ENCODE measurements around the gene CRIM1.

Gene CRIM1

GRCh38 chr2:36564377-36564930, 208.9 kb downstream of the CRIM1 start:
- DNase-seq: no peak

DNA sequence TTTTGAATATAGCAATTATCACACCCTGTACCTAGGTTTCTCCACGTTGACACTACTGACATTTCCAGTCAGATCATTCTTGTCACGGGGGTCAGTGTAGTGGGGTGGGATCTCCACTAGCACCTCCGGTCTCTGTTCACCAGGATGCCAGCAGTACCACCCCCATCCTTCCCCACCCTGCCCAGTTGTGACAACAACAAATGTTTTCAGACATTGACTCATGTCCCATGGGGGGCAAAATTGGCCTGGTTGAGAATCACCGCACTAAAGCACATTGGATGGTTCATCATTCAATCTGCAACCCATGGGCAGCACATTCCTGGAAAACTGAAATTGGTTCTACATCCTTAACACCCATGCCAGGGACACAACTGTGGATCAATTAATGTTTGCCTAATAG, 210.1 kb downstream of the CRIM1 start:
- DNase-seq: no peak

- no peak for DNase-seq
Measured at GRCh38 chr2:36566887-36567286, 211.3 kb downstream of the CRIM1 start.

GRCh38 chr2:36567711-36568408, 212.3 kb downstream of the CRIM1 start:
- no peak for DNase-seq

- no peak for DNase-seq
Measured at GRCh38 chr2:36568516-36569246, 213.1 kb downstream of the CRIM1 start.

DNA sequence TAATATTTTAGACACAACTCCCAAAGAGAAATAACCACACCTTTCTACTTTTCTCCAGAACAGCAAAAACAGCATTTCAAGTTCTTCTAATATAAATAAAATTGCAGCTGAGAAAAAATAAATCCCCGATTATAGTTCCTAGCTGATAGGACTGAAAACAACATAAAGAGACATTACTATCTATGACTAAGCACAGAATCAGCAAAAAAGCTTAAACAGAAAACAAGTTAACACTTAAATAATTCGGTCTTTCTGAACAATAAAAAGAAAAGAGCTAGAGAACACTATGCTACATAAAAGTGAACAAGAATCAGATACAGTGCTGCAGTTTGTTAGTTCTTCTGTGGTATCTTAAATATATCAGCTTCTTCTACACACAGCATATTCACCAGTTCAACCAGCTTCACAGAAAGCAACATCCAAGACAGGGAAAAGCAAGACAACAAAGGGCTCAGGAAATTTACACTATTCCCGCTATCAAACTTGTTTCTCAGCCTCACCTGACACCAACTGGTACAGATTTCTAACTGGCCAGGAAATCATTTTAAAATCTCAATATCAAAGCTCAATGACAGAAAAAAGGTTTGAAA, 213.8 kb downstream of the CRIM1 start:
- no peak for DNase-seq

GRCh38 chr2:36570416-36570815, 214.8 kb downstream of the CRIM1 start:
- no peak for DNase-seq

DNA sequence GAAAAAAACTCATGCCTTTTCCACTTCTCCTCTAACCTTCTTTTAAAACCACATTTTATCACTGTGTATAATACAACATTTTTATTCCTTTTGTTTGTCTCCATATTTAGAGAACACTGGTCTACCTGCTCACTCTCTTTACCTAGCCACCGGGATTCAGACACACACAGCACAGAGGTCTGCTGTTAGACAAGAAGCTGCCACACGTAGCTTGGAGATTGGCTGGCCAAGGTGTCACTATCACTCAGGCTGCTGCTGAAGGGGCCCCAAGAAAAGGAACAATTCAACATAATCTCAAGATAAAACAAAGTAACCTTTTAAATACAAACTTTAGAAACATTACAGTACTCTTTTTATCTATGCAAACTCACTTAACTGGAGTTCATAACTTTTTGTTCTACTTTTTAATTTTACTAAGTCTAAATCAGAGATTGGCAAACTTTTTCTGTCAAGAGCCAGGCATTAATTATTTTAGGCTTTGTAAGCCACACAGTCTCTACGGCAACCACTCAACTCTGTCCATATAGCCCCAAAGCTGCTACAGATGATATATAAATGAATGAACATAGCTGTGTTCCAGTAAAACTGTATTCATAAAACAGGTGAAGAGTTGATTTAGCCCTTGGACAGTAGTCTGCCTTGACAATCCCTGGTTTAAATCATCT, 216.6 kb downstream of the CRIM1 start:
- DNase-seq: no peak

GRCh38 chr2:36572719-36573059, 217.1 kb downstream of the CRIM1 start:
- no peak for DNase-seq

DNA sequence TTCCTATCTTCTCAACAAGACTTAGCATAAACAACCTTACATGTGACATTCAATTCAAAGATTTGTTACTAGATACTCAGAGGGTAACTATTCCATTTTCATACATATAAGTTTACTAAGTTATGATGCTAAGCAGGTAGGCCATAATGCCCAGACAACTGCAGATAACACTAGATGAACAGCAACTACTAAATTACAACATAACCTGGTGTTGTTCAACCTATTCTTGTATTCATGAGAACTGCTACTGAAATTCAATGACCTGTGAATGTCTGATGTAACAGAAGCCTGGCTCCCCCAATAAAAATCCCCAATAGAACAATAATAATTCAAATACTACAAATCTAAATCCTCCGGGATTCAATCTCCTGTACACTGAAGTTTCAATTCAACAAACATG, 217.6 kb downstream of the CRIM1 start:
- DNase-seq: no peak

GRCh38 chr2:36574560-36574959, 219.0 kb downstream of the CRIM1 start:
- no peak for DNase-seq

GRCh38 chr2:36577884-36578283, 222.3 kb downstream of the CRIM1 start:
- DNase-seq: no peak

DNA sequence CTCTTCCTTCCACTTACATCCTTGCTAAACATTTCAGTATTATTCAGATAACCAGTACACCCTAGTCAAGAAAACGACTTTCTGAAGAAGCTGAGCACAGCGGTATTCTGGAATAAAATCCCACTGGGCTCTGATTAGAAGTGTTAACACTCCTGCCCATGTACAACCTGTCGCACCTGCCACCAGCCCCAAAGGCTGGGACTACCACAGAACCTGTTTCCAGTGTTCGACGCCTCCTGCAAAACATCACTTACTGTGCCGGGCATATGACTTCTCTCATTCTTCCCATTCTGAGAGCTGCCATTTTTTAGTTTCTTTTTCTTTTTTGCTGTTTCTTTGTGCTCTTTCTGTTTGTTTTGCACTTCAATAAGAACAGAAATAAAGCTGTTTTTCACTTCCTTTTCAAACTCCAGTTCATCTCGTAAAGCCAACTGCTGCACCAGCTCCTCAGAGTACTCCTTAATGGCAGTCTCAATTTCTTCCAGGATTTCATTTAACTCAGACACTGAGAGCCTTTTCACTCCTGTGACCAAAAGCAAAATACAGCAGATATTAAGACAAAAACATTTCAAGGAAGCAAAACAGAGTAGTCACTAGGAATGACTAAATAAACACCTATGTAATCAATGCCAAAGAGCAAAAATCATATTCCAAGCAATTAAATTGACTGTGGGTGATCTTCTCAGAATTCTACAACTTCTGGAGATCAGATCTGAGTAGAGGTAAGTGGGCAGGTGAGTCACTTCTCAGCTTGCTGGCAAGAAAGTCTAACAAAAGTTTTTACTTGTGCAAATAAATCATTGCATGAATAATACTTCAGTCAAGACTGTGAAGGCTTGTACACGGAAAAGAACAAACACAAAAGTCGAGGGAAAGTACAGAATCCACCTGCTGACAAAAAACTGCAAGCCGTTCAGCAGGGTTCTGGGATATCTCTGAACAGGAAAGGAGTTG, 223.0 kb downstream of the CRIM1 start:
- no peak for DNase-seq

DNA sequence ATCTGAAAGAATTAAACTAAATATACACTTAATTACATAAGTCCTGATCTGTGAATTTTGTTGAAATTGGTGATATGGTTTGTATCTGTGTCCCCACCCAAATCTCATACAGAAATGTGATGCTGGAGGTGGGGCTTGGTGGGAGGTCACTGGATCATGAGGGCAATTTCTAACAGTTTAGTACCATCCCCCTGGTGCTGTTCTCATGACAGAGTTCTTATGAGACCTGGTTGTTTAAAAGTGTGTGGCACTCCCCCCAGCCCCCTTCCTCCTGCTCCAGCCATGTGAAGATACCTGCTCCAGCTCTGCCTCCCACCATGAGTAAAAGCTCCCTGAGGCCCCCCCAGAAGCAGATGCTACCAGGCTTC, 223.7 kb downstream of the CRIM1 start:
- DNase-seq: no peak

- no peak for DNase-seq
Measured at GRCh38 chr2:36582538-36582937, 227.0 kb downstream of the CRIM1 start.

DNA sequence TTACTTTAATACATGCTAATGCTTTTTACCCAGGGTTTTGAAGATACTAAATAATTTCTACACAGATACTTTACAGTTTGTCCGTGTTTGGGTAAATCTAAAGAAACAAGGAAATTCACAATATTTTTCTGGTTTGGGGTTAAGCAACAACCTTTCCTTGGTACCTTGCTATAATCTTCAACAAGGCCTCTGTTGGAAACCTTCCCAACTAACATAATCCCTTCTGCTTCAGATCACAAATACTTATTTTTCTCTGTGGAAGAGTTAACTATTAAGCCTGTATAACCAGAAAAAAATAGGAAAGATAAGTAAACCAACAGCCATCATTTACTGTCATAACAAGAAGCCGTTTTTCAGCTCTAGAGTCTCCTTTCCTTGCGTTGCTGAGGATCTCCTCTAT, 227.4 kb downstream of the CRIM1 start:
- no peak for DNase-seq

DNA sequence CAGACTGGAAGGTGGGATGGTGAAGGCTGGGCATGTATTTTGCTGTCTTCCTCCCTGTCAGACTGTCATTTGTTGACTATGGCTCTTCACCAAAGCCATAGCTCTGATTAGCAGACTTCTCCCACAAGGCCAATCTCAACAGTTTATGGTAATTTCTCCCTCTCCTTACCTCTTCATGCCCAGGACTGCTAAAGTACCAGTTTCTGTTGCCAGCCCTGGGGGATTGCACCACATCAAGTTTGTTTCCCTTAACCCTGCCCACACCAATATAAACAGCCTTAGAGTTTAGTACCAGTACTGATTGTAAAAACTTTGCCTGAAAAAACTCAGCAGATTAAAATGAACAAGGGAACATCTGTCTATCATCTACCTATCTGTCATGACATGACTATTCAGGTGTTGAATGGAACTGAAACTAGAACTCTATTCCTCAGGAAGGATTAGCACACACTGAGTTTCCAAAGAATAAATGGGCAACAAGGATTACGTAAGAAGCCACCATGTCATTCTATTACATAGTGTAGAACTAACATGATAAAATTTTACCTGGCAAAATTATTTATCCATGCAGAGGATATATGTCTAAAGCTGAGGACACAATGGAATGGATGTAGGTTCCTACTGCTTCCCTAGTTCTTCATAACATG, 228.7 kb downstream of the CRIM1 start:
- DNase-seq: no peak

DNA sequence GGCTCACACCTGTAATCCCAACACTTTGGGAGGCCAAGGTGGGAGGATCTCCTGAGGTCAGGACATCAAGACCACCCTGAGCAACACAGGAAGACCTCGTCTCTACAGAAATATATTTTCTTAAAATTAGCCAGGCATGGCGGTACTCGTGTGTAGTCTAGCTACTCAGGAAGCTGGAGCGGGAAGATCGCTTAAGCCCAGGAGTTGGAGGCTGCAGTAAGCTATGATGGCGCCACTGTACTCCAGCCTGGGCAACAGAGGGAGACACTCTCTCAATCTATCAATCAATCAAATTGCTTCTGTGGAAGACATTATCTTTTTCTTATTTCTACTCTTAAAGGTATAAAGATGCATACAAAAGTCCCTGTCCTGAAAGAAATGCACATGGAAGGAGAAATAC, 231.1 kb downstream of the CRIM1 start:
- DNase-seq: no peak

DNA sequence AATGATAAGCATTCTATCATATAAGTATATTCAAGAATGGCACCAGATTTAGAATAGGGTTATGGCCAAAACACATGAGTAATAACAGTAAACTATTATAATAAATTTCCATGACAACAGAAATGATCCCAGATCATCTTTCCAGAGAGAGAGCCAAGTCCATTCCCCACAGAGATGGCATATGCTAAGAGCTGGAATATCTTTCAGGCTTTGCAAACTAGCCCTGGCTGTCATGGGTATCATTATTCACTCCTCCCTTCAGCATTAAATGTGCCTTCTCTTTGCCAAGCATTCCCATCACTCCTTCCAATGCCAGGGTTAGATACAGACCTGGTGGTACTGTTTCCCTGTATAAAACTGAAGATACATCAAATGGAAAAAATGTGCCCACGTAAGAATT, 231.5 kb downstream of the CRIM1 start:
- no peak for DNase-seq

DNA sequence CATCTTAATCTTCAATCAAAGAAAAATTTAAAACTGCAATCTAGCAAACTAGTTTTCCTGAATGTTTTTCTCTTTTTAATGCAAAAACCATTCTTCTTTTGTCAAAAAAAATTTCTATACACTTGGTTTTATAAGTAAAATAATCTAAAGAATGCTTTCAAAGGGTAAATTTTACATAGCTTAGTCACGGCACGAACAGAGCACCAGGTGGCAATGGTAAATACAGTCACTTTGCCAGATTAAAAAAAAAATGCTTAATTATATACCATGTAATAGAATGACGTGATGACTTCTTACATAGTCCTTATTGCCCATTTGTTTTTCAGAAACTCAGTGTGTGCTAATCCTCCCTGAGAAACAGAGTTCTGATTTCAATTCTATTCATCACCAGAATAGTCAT, 232.0 kb downstream of the CRIM1 start:
- no peak for DNase-seq

DNA sequence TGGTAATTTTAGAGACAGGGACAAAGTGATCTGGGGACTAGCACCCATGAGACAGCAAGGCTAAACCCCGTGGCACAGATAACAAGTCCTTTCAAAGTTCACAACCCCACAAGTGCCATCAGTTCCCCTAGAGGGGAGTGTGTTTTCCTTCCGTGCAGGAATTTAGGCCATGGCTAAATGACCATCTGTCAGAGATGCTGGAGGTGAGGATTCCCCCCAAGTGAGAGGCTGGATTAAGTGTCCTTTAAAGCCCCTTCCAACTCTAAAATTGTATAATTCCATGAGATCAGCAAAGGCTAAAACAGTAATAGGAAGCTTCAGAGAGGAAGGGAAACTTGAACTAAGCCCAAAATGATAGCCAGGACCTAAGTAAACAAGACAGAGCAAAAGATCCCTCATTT, 233.7 kb downstream of the CRIM1 start:
- no peak for DNase-seq

DNA sequence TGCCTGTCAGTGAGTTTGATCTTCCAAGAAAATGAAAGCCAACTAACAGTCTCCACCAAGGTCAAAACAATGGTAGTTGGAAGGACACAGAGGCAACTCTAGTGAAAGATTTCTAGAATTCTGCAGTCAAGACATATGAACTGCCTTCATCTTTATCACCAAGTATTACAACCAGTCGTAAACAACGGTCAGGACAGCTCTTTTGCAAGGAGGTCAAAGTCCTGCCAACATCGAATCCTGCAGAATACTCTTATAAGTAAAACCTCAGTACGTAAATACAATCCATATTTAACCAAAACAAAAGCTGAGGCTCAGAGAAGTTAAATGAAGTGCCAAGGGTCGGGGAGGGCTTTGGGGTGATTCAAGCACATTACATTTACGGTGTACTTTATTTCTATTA, 239.3 kb downstream of the CRIM1 start:
- DNase-seq: no peak
